Muscle layer of duodenum (tissue), 2 donors: ENCODE data around the gene POU2F1.

Experiments used
- H3K27ac ChIP-seq: one replicate; pipeline ENCODE4 v1.7.0; 2013; ENCODE audit warnings: mild to moderate bottlenecking, low read length
- H3K27me3 ChIP-seq: one replicate; pipeline ENCODE4 v1.7.0; 2013; ENCODE audit warnings: low read depth, mild to moderate bottlenecking, control low read depth, low read length
- H3K36me3 ChIP-seq, 2 donors: one replicate each; pipeline ENCODE4 v1.7.0; 2013; ENCODE audit warnings: low read length in 2 of 2, control low read depth in 1 of 2, mild to moderate bottlenecking in 1 of 2; ENCODE audit not compliant: insufficient read depth in 2 of 2, control insufficient read depth in 1 of 2
- H3K4me1 ChIP-seq, 2 donors: one replicate each; pipeline ENCODE4 v1.7.0; 2013; ENCODE audit warnings: low read length in 2 of 2, mild to moderate bottlenecking in 2 of 2, control low read depth in 1 of 2, moderate library complexity in 1 of 2; ENCODE audit not compliant: insufficient read depth in 2 of 2, control insufficient read depth in 1 of 2
- H3K4me3 ChIP-seq, 2 donors: one replicate each; pipeline ENCODE4 v1.7.0; 2013; ENCODE audit warnings: low read length in 2 of 2, low read depth in 1 of 2, mild to moderate bottlenecking in 1 of 2
- H3K9me3 ChIP-seq, 2 donors: one replicate each; pipeline ENCODE4 v1.7.0; 2013; ENCODE audit warnings: low read length in 2 of 2, control low read depth in 1 of 2, mild to moderate bottlenecking in 1 of 2; ENCODE audit not compliant: control insufficient read depth in 1 of 2
- donor health status: healthy.

POU2F1 gene

DNA sequence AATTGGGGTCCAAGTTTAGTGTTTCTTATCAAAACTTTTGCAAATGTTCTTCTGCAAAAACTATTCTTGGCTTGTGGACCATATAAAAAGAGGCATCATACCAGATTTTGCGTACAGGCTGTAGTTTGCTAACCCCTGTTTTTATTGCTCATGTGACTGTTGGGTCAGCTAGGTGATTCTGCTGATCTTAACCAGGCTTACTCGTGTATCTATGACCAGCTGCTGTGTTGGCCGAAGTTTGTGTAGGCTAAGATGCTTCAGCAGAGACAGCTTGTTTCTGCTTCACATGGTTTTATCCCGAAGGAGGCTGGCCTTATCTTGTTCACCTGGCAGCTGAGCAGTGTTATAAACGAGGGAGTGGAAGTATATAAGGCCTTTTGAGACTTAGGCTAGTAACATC is 38.2 kb downstream of the POU2F1 start:
- H3K27me3 ChIP-seq = no peaks in the 10 kb centered on the region
- no peaks in the 10 kb centered on the region for H3K36me3 ChIP-seq
- no peaks in the 10 kb centered on the region for H3K9me3 ChIP-seq
- no peak overlapping the region for H3K4me3 ChIP-seq
- no peak overlapping the region for H3K27ac ChIP-seq
- peaks cover 0 to 14% of the 10 kb centered on the region in 2 donors for H3K4me1 ChIP-seq

DNA sequence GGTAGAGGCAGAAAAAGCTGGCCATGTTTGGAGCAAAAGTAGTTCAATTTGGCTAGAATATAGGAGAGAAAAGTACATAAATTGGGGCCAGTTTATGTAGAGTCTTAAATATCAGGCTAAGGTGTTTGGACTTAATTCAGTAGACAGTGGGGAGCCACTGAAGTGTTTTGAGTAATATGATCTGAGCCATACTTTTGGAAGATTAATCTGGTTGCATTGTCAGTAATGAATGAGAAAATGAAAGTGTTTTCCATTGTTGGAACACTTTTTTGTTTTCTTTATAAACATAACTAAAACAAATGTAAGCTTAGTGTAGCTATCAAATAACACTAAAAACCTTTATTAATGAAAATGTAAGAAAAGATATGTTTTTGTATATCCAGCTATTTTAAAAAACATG is 42.1 kb downstream of the POU2F1 start:
- H3K4me1 ChIP-seq = peaks cover 0 to 24% of the 10 kb centered on the region in 2 donors
- H3K9me3 ChIP-seq = no peaks in the 10 kb centered on the region
- no peaks in the 10 kb centered on the region for H3K27me3 ChIP-seq
- H3K27ac ChIP-seq = no peak overlapping the region
- no peaks in the 10 kb centered on the region for H3K36me3 ChIP-seq
- no peak overlapping the region for H3K4me3 ChIP-seq

DNA sequence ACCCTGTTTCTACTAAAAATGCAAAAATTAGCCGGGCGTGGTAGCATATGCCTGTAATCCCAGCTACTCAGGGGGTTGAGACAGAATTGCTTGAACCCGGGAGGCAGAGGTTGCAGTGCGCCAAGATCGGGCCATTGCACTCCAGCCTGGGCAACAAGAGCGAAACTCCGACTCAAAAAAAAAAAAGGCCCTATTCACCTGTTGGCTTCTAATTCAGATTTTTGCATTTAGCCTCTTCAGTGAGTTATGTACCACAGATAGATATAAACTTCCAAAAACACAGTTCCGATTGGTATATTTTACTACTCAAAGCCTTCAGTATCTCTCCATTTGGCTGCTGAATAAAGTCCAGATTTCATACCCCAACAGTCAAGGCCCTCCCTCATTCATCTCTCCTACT is 42.7 kb downstream of the POU2F1 start:
- H3K36me3 ChIP-seq = no peaks in the 10 kb centered on the region
- H3K4me3 ChIP-seq = no peak overlapping the region
- H3K9me3 ChIP-seq = no peaks in the 10 kb centered on the region
- H3K27me3 ChIP-seq = no peaks in the 10 kb centered on the region
- peaks cover 0 to 26% of the 10 kb centered on the region in 2 donors for H3K4me1 ChIP-seq
- H3K27ac ChIP-seq = no peak overlapping the region

DNA sequence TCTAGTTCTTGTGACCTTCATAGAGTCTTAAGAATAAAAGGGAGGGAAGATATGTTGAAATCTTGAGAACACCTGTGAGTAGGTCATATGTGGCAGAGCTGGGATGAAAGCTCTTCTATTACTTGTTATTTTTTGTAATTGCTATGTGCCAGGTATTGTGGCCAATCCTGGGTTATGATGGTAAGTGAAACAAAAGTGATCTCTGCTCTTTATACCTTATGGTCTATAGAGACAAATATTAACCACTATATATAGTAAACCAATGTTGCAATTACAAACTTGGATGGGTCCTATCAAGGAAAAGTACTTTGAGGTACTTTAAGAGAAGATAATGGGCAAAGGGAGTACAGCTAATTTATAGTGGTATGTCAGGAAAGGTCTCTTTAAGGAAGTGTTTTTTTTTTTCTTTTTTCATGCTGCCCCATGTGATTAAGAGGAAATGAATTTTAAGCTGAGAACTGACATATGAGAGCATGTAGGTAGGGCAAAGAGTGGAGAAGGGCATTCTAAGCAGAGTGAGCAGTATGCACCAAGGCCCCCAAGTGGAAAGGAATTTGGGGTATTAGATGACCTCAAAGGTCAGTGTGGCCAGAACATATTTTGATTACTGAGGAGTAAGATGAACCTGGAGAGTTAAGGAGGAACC is 43.3 kb downstream of the POU2F1 start:
- H3K36me3 ChIP-seq = no peaks in the 10 kb centered on the region
- no peak overlapping the region for H3K4me3 ChIP-seq
- peaks cover 0 to 24% of the 10 kb centered on the region in 2 donors for H3K4me1 ChIP-seq
- H3K27ac ChIP-seq = no peak overlapping the region
- H3K9me3 ChIP-seq = no peaks in the 10 kb centered on the region
- H3K27me3 ChIP-seq = no peaks in the 10 kb centered on the region

DNA sequence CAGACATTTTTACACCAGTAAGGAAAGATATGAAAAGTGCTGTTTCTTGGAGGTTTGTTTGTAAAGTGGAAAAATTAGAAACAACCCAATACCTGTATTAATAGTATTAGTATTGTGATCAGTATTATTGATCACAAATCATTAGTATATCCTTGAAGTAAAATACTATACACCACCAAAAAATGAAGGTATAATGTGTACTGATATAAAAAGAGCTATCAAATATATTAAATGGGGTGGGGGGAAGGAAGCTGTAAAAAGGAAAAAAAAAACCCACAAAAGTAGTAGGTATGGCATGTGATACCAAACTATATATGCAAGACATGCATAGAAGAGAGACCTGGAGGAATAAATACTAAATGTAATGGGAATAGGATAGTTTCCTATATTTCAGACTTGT is 46.3 kb downstream of the POU2F1 start:
- Histone ChIP-seq H3K27me3 (no peaks in the 10 kb centered on the region), H3K4me1 (peaks cover 0 to 22% of the 10 kb centered on the region in 2 donors), H3K4me3 (no peak overlapping the region), H3K9me3 (no peaks in the 10 kb centered on the region), H3K36me3 (no peaks in the 10 kb centered on the region), H3K27ac (no peak overlapping the region)

DNA sequence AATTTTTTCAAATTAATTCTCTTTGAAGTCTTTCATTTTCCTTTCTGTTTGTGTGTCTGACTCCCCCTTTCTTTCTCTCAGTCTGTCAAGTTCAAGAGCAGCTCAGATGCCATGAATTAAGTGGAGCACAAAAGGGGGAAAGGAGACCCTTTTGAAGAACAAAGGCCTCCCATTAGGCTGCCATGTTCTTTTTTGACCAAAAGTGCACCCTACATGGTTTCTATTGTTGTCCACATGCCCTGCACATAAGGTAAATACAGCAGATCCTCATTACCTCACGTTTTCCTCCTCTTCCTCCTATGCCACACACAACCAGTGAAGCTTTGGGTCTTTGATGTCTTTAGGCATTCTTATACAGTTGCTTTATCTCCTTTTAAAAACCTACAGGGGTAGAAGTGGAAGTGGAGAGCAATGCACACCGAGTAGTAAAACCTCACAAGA is 47.7 kb downstream of the POU2F1 start:
- Histone ChIP-seq H3K4me3 (no peak overlapping the region), H3K27ac (no peak overlapping the region), H3K4me1 (peaks cover 0 to 30% of the 10 kb centered on the region in 2 donors), H3K9me3 (no peaks in the 10 kb centered on the region), H3K36me3 (no peaks in the 10 kb centered on the region), H3K27me3 (no peaks in the 10 kb centered on the region)

DNA sequence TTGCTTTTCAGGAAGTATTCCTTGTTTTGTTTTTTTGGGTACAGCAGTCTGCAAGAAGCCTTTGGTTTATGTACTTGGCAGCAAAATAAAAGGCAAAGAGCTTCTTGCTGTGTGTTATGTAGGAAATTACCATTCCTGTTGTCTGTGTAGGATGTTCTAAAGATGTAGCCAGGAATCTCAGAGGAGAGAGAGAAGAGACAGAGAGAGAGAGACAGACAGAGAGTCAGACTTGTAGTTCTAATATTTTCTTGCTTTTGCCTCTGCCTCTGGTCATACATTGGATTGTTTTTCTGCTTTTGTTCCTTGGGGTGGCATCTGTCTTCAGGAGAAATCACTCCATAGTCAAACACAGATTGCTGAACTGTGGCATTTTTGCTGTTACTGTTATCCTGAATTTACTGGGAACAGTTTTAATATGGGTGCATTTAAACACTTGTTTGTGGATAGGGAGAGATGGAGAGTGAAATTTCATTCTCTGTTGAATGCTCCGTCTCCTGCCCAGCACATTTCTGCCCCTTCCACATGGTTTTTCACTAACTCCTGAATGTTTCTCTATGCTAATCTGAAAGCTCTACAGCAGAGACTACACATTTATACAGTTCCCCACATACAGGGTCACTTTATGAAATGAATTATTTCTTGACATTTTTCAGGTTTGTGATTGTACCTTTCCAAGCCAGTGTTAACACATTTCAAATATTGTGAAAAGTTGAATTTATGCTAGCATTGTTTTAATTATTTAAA is 49.8 kb downstream of the POU2F1 start:
- H3K27me3 ChIP-seq = no peaks in the 10 kb centered on the region
- H3K27ac ChIP-seq = no peak overlapping the region
- H3K36me3 ChIP-seq = no peaks in the 10 kb centered on the region
- H3K9me3 ChIP-seq = no peaks in the 10 kb centered on the region
- peaks cover 0 to 24% of the 10 kb centered on the region in 2 donors for H3K4me1 ChIP-seq
- no peak overlapping the region for H3K4me3 ChIP-seq

DNA sequence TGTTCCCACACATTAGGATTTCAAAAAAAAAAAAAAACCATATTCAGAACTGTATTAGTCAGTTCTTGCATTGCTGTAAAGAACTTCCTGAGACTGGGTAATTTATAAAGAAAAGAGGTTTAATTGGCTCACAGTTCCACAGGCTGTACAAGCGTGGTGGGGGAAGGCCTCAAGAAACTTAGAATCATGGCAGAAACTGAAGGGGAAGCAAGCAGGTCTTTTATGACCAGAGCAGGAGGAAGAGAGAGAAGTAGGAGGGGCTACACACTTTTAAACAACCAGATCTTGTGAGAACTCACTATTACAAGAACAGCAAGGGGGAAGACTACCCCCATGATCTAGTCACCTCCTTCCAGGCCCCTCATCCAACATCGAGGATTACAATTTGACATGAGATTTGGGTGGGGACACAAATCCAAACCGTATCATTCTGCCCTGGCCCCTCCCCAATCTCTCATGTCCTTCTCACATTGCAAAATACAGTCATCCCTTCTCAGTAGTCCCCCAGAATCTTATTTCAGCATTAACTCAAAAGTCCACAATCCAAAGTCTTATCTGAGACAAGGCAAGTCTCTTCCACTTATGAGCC is 51.8 kb downstream of the POU2F1 start:
- Histone ChIP-seq H3K4me1 (peaks cover 0 to 19% of the 10 kb centered on the region in 2 donors), H3K4me3 (no peak overlapping the region), H3K9me3 (no peaks in the 10 kb centered on the region), H3K36me3 (no peaks in the 10 kb centered on the region), H3K27me3 (no peaks in the 10 kb centered on the region), H3K27ac (no peak overlapping the region)

DNA sequence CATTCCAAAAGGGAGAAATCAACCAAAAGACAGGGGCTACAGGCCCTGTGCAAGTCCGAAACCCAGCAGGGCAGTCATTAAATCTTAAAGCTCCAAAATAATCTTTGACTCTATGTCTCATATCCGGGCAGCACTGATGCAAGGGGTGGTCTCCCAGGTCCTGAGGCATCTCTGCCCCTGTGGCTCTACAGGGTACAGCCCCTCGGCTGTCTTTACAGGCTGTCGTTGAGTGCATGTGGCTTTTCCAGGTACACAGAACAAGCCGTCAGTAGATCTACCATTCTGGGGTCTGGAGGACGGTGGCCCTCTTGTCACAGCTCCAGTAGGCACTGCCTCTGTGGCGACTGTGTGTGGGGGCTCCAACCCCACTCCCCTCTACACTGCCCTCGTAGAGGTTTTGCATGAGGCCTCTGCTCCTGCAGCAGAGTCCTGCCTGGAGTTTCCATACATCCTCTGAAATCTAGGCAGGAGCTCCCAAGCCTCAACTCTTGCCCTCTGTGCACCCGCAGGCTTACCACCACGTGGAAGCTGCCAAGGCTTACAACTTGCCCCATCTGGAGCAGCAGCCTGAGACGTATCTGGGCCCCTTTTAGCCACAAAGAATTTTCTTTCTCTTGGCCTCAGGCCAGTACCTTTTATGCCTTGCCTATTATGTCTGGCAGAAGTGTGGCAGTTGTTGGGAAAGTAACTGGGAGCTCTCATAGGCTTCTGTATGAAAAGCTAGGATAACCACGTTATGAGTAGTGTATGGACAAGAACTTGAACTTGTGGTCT is 52.5 kb downstream of the POU2F1 start:
- Histone ChIP-seq H3K27ac (no peak overlapping the region), H3K36me3 (no peaks in the 10 kb centered on the region), H3K4me3 (no peak overlapping the region), H3K4me1 (peaks cover 0 to 17% of the 10 kb centered on the region in 2 donors), H3K9me3 (no peaks in the 10 kb centered on the region), H3K27me3 (no peaks in the 10 kb centered on the region)

DNA sequence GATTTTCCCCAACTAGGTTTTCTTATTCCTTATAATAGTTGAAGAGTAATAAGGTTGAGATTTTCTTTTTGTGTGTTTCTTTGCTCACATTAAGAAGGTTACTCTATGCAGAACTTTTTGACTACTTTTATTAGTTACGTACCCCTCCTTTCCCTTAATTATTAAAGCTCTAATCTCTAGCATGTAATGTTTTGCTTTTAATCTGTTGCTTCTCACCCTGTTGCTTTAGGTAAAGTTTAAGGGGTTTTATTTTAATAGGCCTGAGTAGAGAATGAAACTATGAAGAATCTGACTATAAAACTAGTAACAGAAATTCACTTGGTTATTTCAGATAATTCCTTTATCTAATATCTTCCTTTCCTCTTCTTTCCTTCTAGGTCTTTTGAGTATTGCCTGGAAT is 53.4 kb downstream of the POU2F1 start:
- Histone ChIP-seq H3K27me3 (no peaks in the 10 kb centered on the region), H3K27ac (no peak overlapping the region), H3K4me3 (no peak overlapping the region), H3K36me3 (no peaks in the 10 kb centered on the region), H3K9me3 (no peaks in the 10 kb centered on the region), H3K4me1 (peaks cover 0 to 16% of the 10 kb centered on the region in 2 donors)

DNA sequence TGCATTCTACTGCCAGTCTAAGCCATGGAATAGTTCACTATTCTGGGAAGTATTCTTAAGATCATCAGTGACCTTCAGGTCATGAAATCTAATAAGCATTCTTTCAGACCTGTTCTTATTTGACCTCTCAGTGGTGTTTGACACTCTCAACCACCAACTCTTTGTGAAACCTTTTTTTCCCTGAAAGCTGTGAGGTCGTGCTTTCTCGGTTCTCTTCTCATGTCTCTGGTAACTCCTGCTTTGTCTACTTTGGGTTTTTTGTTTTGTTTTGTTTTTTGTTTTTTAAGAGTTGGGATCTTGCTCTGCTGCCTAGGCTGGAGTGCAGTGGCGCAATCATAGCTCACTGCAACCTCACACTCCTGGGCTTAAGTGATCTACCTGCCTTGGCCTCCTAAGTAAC is 56.3 kb downstream of the POU2F1 start:
- no peak overlapping the region for H3K4me3 ChIP-seq
- no peak overlapping the region for H3K27ac ChIP-seq
- no peaks in the 10 kb centered on the region for H3K9me3 ChIP-seq
- no peaks in the 10 kb centered on the region for H3K36me3 ChIP-seq
- H3K4me1 ChIP-seq = peaks cover 0 to 13% of the 10 kb centered on the region in 2 donors
- no peaks in the 10 kb centered on the region for H3K27me3 ChIP-seq
